ENCODE data around the gene SPIN3.
A peak's percentile ranks its signal among the peaks of the same experiment; 100 is the strongest.
"Not testable (repeated sequence)": the region's sequence is repeated elsewhere in the genome, so short reads cannot be mapped to it uniquely, and the experiment has no call there.

Gene SPIN3

DNA sequence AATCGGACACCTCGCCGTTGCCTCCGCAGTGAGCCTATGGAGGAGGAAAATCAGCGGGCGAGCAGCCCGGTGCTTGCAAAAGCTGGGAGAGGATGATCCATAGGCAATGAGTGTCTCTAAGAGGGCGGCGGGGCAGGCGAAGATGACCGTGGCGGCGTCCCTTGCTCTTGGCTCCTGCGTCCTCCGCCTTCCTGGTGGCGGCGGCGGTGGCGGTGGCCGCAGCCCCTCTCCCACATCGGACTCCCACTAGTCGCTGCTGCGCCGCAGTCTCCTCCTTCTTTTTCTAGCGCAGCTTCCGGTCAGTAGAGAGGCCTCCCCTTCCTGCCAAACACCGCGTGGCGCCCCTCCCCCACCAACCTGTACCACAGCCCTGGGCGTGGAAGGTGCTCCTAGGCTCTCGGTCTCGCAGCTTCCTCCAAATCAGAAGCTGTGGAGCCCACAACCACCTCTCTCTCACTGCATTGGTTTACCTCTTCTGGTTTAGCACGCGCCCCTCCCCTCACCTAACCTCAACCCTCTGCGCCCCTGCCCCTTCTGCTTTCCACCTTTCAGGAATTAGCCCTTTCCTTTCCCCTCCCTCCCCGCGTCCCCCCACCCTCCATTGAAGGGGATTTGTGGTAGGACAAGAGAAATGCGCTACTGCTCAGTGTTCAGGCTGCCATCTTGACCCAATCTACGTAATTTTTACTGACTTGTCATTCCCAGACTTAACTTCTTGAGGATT, at the start of gene SPIN3:
TSS of gene SPIN3 (minus strand) at position 271 of the 724 bp plus-strand sequence. CDS start 594 bp downstream, outside the sequence.
- peak; percentile 38 for DNase-seq (ENCODE audit: low spot score)

DNA sequence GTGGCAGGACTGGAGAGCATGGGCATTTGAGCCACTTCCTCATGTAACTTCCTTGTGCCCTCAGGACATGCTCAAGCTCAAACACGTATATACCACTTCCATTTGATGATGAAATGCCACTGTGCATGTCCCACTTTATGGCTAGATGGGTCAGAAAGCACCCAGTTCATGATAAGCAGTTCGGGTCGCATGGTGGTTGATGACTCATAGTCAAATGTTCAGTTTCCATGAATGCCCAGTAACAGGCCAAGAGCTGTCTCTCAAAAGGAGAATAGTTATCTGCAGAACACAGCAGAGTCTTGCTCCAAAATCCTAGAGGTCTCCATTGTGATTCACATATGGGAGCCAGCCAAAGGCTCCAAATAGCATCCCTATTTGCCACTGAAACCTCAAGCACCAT, 48.9 kb upstream of the SPIN3 start:
- no peak for DNase-seq (ENCODE audit: low spot score)

DNA sequence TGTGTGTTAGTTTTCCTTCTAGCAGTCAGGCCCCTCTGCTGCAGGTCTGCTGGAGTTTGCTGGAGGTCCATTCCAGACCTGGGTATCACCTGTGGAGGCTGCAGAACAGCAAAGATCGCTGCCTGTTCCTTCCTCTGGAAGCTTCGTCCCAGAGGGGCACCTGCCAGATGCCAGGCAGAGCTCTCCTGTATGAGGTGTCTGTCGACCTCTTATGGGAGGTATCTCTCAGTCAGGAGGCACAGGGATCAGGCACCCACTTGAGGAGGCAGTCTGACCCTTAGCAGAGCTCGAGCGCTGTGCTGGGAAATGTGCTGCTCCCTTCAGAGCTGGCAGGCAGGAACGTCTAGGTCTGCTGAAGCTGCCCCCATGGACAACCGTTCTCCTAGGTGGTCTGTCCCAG, 41.9 kb upstream of the SPIN3 start:
- not testable (repeated sequence) for DNase-seq (ENCODE audit: low spot score)

DNA sequence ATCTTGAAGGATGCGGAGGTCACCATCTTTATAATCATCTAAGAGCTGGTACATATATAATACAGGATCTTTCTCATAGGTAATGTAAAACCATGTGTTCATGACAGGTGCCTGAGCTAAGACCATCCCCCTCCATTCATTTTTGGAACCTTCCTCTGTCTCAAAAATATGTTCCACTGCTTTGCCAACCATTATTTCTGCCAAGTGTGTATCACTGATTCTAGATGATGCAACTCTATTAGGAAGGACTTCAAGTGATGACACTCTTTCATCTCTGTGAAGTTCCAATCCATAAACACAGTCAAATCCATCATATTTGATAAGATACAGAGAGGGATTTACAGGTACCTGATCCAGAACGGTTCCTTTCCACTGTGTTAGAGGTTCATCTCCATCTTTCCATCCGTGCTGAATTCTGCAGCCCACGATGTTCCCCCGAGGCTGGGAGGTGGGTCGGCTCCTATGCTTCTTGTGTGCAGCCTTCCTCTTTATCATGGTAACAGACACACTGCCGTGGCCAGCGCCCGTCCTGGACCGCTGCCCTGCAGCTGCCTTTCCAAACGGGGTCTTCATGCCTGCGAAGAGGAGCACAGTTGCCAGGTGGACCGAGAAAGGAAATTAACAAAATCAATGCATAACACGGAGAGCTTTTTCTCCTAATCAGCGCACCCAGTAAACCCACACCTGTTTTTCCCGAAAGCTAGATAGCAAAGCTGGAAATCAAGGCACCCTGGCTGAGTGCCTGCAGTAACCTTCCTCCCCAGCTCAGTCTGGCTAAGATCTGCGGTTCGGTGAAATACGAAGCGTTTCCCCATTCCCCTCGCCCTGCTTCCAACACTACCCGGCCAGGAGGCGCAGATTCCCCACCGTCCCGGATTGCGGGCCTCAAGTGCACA, 718 bp downstream of the SPIN3 start:
- no peak for DNase-seq (ENCODE audit: low spot score)

DNA sequence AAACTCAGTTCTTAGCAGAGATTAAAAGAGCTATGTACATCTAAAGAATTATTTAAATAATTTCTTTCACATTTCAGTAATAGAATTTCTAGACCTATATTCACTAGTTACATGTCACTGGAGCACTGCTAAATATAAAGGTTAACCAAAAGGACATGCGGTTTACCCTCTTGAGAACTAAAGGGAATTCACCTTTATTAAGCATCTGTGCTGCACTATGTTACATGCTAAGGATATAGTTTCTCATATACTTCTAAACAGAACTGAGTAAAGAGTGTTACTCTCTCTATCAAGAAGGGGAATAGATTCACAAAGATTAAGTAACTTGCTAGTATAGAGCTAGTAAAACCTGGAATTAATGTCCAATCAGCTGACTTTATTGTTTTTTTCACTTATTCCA, 7.6 kb downstream of the SPIN3 start:
- no peak for DNase-seq (ENCODE audit: low spot score)

DNA sequence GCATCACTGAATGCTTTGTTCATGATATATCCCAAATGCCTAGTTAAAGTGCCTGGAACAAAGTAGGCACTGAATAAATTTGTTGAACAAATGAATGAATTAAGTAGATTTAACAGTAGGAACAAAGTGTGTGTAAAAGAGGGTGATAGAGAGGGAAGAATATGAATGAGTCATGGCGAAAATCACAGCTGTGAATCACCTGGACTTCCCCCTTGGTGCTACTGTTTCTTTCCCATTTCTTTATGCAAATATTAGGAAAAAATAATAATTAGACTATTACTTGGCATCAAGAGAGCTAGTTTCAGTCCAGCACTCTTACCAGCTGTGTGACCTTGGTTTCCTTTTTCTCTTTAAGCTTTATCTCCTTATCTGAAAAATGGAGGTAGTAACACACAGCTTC, 9.2 kb downstream of the SPIN3 start:
- no peak for DNase-seq (ENCODE audit: low spot score)

DNA sequence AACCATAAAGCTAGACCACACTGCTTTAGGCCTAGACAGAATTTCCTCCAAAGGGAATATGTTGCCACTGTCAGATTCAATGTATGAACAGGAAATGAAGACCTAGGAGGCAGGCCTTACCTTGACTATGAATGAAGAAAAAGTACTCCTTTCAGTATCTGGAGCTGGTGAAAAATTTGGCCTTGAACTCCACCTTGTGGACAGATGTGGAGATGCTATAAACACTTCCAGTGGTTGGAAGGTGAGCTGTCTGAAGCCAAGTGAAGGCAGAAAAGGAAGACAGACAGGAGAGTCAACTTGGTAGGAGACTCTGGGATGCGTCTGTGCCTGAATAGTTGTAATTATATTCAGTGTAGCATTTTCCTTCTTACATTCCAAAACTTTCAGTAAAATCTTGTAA, 17.2 kb downstream of the SPIN3 start:
- peak; percentile 61 for DNase-seq (ENCODE audit: low spot score)

DNA sequence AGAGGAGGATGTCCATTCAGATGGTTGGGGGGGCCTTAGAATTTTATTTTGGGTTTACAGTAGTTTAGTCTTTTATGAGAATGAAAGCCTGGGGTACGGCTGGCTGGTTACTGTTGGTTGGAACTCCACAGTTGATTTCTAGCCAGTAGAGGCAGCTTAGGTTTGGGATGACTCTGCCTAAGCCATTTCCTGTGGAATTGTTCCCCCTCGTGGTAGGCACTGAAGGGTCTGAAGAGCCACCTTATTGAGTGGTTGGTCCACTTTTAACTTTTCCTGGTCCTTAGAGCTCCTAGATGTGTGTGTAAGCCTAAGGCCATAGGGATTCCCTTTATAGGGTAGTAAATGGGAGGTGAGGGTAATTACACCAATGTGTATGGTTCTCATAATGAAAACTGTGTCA, 19.7 kb downstream of the SPIN3 start:
- DNase-seq (ENCODE audit: low spot score) = no peak

DNA sequence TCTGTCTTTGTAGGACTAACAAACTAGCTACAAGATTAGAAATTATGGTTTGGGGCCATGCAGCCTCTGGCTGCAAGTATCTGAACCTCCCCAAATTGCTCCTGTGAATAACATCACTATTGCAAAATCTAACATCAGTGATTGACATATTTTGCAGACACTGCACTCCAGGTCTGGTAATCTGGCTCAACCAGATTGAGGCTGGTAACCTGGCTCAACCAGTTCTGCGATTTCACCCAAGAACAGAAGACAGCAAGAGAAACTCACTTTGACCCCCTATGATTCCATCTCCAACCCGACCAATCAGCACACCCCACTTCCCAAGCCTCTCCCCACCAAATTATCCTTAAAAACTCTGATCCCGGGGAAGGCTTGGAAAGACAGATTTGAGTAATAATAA, 20.9 kb downstream of the SPIN3 start:
- no peak for DNase-seq (ENCODE audit: low spot score)

DNA sequence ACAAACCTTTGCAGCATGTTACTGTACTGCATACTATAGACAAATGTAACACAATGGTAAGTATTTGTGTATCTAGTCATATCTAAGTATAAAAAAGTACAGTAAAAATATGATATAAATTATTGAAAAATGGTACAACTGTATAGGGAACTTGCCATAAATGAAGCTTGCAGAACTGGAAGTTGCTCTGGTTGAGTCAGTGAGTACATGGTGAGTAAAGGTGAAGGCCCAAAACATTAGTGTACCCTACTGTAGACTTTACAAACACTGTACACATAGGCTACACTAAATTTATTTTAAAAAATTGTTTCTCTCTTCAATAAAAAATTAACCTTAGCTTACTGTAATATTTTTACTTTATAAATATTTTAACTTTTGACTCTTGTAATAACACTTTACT, 25.8 kb downstream of the SPIN3 start:
- no peak for DNase-seq (ENCODE audit: low spot score)

DNA sequence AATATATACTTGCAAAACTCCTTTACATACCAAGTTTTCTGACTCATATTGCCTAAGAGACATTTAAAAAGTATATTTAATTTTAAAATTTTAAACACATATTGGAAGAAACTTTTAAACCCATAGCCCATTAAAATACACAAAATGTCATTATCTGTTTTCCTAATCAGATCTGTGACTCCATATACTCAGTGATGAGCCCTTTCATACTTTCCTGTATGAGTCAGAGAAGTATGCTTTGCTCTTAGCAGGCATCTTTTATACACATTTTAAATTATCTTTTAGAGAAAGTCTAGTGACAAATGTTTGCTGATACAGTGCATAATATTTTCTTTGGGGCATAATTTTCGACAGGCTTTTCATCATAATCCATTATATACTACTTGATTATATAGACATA, 26.4 kb downstream of the SPIN3 start:
- no peak for DNase-seq (ENCODE audit: low spot score)

DNA sequence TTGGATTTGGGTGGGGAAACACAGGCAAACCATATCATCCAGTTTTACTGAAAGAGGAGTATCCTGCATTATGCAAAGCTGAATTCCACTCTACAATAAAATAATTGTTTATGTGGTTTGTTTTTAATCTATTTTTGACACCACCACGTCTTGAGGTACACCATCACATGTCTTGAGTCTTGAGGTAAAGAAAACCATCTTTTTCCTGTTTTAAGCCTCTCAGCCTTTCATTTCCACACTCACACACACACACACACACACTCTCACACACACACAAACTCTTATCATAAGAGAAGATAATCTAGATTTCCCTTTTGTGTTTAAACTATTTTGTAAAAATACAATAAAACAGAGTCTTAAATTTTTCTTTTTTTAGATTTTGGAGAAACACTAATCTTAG, 32.0 kb downstream of the SPIN3 start:
- DNase-seq (ENCODE audit: low spot score) = no peak

DNA sequence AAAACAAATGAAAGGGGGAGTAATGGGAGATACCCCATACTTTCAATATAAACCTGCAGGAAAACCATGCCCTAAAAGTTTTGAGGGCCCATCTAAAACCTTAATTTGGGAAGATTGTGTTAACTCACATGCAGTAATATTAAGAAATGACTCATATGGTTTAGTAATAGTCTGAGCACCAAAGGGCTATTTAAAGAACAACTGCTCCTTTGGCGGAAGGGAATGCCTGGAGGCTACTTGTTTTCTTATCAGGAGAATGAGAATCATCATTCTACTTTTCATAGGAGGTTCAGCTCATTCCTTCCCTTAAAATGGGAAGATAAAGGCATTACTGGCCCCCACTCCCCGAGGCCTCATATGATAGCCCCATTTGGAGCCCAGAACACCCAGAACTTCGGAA, 47.6 kb downstream of the SPIN3 start:
- no peak for DNase-seq (ENCODE audit: low spot score)

DNA sequence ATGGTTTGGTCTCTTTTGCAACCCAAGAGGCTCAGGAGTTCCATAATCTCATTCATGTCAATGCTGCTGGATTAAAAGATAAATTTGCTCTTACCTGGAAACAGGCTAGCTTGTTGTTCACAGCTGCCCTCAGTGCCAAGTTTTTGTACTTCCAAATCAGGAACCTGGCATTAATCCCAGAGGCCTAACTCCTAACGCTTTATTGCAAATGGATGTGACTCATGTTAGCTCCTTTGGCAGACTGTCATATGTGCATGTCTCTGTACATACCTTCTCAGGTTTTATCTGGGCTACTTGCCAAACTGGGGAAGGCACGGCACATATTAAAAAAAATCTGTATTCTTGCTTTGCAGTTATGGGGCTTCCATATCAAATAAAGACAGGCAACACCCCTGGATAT, 49.1 kb downstream of the SPIN3 start:
- DNase-seq (ENCODE audit: low spot score) = not testable (repeated sequence)

DNA sequence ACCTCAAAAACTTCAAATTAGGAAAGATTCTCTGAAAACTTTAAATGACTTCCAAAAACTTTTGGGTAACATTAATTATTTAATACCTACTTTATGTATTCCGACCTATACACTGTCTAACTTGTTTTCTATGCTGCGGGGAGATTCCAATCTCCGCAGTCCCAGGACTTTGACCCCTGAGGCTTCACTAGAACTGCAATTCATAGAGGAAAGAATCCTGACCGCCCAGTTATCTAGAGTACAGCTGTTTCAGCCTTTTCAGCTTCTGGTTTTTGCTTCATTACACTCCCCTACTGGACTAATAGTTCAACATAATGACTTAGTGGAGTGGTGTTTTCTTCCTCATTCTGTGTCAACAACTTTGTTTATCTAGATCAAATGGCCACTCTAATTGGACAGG, 50.1 kb downstream of the SPIN3 start:
- DNase-seq (ENCODE audit: low spot score) = not testable (repeated sequence)

DNA sequence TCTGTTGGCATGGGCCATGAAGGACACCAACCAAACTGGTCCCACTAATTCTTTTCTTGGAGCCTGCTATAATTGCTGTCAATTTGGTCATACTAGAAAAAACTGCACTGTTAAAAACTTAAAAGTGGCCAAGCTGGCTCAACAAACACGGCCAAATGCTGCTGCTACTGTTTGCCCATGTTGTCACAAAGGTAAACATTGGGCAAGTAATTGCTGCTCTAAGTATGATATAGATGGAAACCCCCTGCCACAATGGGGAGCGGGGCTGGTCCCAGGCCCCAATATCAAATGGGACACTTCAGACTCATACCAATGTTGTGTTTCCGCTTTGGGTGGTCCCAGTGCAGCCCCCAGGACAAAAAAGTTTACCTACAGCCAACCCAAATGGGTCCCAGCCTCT, 52.1 kb downstream of the SPIN3 start:
- DNase-seq (ENCODE audit: low spot score) = no peak

Data from CD4-positive, alpha-beta T cell treated with Interleukin-15 for 4 hours (primary cell).